ENCODE data around the gene BIN1.

DNA sequence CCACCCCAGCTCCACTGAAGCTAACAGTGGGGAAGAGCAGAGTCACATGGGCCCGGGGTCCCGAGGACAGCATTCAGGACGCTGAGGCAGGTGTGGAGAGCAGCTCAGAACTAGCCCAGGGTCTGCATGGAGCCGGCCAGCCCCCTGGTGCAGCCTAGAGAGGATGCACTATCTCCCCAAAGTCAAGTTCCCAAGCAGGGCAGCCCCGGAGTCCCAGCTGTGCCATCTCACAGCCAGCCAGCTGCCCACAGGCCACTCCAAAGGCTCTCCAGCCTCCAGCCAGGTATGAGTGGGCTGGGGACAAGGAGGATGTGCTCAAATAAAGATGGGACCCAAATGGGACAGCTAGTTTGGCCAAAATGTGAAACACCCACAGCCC lies 41.0 kb downstream of the BIN1 start:
- TF ChIP-seq, protein P1, sequence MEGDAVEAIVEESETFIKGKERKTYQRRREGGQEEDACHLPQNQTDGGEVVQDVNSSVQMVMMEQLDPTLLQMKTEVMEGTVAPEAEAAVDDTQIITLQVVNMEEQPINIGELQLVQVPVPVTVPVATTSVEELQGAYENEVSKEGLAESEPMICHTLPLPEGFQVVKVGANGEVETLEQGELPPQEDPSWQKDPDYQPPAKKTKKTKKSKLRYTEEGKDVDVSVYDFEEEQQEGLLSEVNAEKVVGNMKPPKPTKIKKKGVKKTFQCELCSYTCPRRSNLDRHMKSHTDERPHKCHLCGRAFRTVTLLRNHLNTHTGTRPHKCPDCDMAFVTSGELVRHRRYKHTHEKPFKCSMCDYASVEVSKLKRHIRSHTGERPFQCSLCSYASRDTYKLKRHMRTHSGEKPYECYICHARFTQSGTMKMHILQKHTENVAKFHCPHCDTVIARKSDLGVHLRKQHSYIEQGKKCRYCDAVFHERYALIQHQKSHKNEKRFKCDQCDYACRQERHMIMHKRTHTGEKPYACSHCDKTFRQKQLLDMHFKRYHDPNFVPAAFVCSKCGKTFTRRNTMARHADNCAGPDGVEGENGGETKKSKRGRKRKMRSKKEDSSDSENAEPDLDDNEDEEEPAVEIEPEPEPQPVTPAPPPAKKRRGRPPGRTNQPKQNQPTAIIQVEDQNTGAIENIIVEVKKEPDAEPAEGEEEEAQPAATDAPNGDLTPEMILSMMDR (IDR thresholded peaks at IDR 0.05; ENCODE audit: low read length), result no peak
- no peak for TF ChIP-seq EZH2 (optimal IDR thresholded peaks at IDR 0.05; ENCODE audit: low read depth, low read length)
